GM19193 (cell line): Measurements from ENCODE around the gene P2RY8.
A peak's percentile ranks its signal among the peaks of the same experiment; 100 is the strongest.

ENCODE experiments used
- POLR2A ChIP-seq: IDR thresholded peaks from 4 replicates; pipeline ENCODE4 v1.6.1; 2011; ENCODE audit not compliant: insufficient read depth, insufficient read length; ENCODE audit errors: extremely low read depth

P2RY8 gene

DNA sequence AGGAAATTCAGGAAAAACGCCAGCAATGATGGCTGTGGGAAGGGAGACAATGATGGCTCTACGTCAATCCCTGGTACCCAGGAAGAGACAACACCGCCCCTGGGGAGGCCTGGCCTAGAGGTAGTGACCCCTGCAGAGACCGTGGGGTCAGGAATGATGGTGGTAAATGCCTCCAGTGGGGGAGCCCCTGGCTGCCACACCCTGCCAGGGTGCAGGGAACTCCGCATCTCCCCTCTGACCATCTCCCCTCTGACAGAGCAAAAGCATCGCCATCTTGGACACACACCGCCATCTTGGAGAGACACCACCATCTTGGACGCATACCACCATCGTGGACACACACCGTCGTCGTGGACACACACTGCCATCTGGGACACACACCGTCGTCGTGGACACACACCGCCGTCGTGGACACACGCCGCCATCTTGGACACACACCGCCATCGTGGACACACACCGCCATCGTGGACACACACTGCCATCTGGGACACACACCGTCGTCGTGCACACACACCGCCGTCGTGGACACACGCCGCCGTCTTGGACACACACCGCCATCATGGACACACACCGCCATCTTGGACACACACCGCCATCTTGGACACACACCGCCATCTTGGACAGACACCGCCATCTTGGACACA, 94.1 kb downstream of the P2RY8 start:
- TF ChIP-seq POLR2A: no peak

DNA sequence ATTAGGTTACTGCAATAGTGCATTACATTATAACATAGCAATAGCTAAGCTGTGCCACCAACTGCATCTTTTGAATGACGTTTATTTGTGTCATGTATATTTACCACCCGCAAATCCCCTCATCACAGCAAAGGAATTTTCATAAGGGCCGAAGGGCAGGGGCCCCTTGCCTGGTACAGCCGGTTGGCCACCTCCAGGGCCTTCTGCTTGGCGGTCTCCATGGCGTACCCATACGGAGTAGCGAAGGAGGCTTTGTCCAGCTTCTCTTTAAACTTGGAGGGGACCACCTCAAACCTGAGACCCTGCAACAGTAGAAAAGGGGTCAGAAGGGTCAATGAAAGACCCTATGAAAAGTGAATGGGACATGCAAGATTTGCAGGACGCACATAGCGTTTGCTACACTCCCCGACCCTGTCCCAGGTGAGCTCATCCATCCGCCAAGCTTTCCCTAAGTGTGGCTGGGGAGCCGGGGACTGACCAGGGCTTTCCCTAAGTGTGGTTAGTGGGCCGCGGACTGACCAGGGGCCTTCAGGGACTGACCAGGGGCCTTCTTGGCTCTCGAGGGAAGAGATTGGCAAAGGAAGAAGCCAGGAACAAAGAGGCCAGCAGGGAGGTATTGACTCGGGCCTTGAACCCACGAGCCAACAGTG, 94.8 kb downstream of the P2RY8 start:
- TF ChIP-seq POLR2A: no peak

DNA sequence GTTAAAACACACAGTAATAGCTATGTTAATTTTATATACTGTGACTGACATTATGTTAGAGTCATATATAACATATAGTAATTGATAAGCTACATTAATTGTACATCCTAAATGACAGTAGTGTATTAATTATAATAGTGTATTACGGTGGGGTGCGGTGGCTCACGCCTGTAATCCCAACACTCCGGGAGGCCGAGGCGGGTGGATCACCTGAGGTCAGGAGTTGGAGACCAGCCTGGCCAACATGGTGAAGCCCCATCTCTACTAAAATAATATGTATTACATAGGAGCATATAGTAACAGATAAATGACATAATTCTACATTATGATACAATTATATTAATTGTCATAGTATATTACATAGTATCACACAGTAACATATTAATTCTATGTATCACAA, 96.5 kb downstream of the P2RY8 start:
- no peak for TF ChIP-seq POLR2A

DNA sequence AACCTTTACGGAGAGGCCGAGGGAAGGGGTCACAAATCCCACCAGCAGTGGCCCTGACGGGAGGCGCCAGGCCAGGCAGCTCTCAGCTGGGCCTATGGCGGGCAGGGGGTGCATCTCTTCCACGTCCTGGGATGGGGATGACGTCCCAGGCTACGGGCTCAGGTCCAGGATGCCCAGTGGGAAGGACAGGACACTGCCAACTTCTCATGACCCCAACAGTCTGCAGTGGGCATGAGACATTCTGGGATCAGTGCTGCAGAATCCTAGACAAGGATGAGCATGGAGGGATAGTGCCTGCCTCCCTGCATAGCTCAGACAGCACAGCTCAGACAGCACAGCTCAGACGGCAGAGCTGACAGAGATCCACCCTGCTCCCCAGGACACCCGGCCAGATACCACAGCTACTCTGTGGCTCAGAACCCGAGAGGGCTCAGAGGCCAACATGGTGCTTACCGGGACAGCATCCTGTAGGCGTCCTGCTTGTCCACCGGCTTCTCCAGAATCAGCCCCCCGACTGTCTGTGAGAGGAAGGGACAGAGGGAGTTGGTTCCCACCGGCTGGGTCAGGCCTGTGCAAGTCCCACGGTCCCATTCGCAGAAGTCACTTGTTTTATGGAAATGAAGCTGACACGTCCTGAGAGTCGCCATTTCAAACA, 101.6 kb downstream of the P2RY8 start:
- no peak for TF ChIP-seq POLR2A

DNA sequence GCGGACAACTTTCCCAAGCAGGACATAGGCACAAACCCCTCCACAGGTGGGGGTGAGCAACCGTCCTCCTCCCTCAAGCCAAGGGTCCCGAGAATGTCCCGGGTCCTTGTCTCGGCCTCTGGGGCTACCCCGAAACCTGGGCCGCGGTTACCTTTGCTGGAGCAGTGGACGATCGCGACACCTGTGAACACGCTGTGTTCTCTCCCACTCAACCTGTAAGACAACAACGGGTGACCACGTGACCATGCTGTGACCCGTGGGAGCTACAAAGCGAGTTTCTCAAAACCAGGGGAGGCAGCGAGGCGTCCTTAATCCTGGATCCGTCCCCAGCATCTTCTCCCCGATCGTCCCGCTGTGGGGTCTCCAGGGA, 102.1 kb downstream of the P2RY8 start:
- TF ChIP-seq POLR2A: no peak

DNA sequence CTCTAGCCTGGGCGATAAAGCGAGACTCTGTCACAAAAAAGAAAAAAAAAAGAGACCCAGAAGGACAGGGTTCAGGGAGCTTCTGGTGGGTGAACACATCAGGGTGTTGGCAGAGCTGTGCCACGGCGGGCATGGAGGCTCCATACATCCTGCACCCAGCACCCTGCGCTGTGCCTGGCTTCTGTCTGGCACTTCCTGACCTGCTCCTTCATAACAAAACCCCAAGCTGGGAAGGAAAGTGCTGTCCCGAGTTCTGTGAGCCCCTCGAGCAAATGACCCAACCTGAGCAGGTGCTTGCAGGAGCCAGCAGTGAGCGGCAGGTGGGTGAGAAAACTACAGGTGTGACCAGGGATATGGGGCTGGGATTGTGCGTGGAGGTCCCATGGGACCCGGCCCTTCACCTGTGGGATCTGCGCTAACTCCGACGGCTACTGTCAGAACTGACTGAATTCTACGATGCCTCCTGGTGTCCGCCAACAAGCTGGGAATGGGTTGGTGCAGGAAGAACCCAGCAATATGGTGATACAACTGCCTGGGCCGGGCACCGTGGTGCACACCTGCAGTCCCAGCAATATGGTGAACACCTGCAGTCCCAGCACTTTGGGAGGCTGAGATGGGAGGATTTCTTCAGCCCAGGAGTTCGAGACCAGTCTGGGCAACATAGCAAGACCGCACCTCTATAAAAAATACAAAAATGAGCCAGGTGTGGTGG, 103.2 kb downstream of the P2RY8 start:
- TF ChIP-seq POLR2A: no peak

DNA sequence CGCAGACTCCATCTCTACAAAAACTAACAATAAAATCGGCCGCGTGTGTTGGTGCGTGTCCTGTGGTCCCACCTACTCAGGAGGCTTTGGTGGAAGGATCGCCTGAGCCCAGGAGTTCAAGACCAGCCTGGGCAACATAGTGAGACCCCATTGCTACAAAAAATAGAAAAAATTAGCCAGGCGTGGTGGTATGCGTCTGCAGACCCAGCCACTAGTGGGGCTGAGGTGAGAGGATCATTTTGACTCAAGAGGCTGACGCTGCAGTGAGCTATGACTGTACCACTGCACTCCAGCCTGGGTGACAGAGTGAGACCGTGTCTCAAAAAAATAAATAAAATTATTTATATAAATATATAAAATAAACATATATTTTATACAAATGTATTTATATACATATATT, 106.5 kb downstream of the P2RY8 start:
- no peak for TF ChIP-seq POLR2A

DNA sequence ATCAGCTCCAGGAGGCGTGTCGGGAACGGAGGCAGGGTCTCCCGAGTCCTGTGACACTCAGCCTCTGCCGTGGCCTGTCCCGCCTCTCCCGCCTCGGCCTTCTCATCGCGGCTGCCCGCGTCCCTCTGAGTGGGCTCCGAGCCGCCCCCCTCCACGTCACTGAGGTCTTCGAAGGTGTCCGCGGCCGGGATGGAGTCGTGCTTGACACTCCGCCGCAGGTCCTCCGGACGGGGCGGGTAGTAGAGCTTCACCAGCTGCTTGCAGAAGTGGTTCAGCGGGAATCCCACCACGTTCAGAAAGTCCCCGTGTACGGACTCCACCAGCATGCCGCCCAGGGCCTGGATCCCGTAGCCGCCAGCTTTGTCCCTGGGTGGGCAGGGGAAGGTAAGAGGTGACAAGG, 109.2 kb downstream of the P2RY8 start:
- TF ChIP-seq POLR2A: no peak

DNA sequence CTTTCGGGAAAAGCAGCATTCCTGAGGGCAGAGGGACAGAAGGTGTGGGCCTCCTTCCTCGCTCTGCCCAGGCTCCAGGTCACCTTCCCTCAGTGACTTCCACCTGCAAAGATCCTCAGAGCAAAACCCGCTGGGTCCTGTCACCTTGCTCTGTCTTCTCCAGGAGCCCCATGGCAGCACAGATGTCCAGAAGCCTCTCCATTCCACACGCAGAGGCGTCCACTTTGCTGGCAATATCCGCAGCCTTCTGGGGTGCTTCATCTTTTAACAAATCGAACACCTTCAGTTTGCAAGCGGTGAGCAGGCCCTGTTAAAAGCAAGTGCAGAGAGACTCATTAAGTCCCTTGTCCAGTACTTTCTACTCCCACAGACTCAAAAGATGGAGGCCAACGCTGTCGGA, 111.6 kb downstream of the P2RY8 start:
- no peak for TF ChIP-seq POLR2A

DNA sequence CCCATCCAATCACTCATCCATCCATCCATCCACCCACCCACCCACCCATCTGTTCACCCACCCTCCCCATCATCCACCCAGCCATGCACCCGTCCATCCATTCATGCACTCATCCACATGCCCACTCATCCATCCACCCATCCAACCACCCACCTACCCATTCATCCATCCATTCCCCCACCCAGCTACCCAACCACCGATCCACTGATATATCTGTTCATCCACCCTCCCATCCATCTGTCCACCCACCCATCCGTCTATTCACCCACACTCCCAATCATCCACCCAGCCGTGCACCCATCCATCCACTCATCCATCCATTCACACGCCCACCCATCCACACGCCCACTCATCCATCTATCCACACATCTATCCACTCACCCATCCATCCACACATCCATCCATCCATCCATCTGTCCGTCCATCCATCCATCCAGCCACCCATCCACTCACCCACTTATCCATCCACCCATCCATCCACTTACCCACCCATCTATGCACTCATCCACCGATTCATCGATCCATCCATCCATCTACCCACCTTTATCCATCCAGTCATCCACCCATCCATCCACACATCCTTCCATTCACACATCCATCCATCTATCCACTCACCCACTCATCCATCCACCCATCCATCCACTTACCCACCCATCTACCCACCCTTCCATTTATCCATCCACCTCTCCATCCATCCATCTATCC, 112.7 kb downstream of the P2RY8 start:
- peak; percentile 26 for TF ChIP-seq POLR2A

DNA sequence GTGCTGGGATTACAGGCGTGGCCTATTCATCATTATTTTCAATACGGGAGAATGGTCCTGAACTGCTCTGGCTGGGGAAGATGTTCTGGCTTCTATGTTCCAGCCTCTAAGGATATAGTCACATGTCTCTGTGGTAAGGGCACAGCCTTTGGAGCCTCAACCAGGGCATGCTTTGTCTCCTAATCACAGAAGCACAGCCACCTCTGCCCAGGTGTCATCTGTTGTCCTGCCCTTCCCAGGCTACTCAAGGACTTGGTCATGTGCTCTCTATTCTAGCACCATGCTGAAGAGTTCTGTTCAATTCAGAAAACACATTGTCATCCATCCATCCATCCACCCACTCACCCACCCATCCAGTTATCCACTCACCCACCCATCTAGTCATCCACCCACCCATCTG, 113.8 kb downstream of the P2RY8 start:
- no peak for TF ChIP-seq POLR2A

DNA sequence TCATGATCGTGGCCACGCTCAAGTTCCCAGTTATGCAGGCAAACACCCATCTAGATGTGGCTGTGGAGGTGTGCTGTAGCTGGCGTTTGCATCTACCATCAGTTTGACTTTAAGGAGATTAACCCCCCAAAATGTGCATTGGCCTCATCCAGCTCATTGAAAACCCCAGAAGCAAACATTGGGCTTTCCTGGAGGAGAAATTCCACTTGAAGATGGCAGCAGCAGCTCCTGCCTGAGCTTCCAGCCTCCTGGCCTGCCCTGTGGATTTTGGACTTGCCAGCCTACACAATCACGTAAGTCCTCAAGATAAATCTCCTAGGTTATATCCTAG, 114.9 kb downstream of the P2RY8 start:
- TF ChIP-seq POLR2A: no peak

DNA sequence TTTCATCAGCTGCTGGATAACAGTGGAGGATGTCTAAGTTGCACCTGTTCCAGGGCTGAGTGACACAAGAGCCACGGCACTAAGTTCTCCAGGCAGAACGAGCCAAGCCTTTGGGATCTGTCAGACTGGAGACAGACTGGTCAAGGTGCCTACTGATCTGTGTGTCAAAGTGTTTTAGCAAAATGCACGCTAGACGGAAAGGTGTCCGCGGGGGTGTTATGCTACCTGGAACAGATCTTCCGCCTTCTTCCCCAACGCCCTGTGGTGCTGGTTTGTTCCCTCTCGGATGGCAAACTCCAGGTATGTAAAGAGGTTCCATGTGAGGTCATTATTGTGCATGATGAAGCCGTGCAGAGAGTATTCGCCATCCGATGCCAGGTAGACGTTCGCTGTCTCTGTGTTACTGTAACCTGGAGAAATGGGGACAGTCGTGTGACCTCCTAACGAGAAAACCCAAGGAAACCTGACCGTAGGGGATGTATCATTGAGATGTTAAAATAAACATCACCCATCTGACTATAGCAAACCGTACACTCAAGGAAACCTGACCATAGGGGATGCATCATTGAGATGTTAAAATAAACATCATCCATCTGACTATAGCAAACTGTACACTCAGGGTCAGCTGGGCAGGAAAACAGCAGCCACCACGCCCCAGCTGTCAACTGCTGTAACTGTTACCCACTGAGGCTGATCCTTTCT, 115.4 kb downstream of the P2RY8 start:
- no peak for TF ChIP-seq POLR2A

DNA sequence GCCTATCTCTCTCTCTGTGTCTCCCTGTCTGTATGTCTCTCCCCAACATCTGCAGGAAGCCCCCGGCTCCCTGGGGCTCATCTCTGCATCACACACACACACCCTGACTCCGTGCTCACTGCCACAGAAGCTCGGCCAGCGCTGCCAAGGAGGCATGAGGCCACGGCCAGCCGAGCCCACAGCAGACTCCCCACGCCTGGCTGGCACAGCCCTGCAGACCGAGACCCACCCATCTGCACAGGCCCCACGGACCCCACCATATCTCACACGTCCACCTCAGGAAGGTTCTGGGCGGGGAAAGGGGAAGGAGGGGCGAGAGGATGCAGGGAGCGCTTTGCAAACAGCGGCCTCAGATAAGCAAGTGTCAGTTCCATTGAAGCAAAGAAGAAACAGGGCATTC, 116.6 kb downstream of the P2RY8 start:
- no peak for TF ChIP-seq POLR2A
